ENCODE measurements around the gene FXYD6.
"Not testable (repeated sequence)": the region's sequence is repeated elsewhere in the genome, so short reads cannot be mapped to it uniquely, and the experiment has no call there.

The FXYD6 gene

DNA sequence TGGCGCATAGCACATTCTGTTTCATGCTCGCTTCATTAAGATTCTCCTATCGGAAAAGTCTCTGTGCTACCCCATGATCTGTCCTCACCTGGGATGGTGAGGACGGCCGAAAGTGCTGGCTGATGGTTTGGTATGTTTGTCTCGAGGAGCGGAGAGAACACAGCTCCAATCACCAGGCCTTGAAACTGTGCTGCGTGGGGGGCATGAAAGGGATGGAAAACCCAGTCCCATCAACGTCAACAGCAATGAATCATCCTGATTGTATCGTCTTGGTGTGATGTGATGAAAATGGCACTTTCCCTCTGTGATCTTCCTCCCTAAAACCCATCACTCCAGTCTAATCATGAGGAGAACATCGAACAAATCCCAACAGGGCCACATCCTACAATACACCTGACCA lies 8.4 kb downstream of the FXYD6 start:
- TF ChIP-seq, protein P1, sequence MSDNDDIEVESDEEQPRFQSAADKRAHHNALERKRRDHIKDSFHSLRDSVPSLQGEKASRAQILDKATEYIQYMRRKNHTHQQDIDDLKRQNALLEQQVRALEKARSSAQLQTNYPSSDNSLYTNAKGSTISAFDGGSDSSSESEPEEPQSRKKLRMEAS (IDR thresholded peaks at IDR 0.05; ENCODE audit: low read depth, low read length) = no peak
- no peak for TF ChIP-seq POLR2A (IDR thresholded peaks at IDR 0.05; ENCODE audit: extremely low read depth, insufficient read length)
- no peak overlapping the region for H3K4me3 ChIP-seq (ENCODE audit: low read depth, low read length)
- DNase-seq (ENCODE audit: low read depth) = no peak

DNA sequence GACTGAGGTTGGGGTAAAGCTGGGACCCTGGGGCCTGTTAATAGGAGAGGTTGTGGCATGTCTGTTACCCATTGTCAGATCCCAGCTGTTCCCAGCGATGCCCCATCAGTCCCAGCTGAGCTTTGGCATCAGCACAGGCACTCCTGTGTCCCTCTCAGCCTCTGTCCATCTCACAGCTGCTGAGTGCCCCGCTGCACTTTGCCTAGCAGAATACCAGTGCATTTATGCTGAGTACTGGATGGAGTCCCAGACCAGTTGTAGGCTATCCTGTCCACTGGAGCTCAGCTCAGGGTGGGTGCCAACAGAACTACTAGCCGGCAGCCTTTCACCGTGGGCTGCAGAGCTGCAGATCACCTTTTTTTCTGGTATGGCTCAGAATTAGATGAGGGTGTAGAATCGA lies 9.9 kb downstream of the FXYD6 start:
- DNase-seq (ENCODE audit: low read depth) = no peak
- H3K4me3 ChIP-seq (ENCODE audit: low read depth, low read length) = no peak overlapping the region
- TF ChIP-seq, protein P1 (IDR thresholded peaks at IDR 0.05; ENCODE audit: low read depth, low read length) = no peak
- TF ChIP-seq POLR2A (IDR thresholded peaks at IDR 0.05; ENCODE audit: extremely low read depth, insufficient read length) (no peak), CTCF (IDR thresholded peaks at IDR 0.05; ENCODE audit: low read depth, low read length) (no peak), MYC (IDR thresholded peaks at IDR 0.05; ENCODE audit: low read depth, low read length) (no peak)

- H3K4me3 ChIP-seq (ENCODE audit: low read depth, low read length); DNase-seq (ENCODE audit: low read depth): not testable (repeated sequence)
These were observed 10.9 kb downstream of the FXYD6 start for GRCh38 chr11:117865546-117865945.

- H3K4me3 ChIP-seq (ENCODE audit: low read depth, low read length) = no peak overlapping the region
- no peak for DNase-seq (ENCODE audit: low read depth)
- TF ChIP-seq CTCF (IDR thresholded peaks at IDR 0.05; ENCODE audit: low read depth, low read length) (no peak), POLR2A (IDR thresholded peaks at IDR 0.05; ENCODE audit: extremely low read depth, insufficient read length) (no peak), MYC (IDR thresholded peaks at IDR 0.05; ENCODE audit: low read depth, low read length) (no peak)
These were observed 13.1 kb downstream of the FXYD6 start for GRCh38 chr11:117863383-117863782.

DNA sequence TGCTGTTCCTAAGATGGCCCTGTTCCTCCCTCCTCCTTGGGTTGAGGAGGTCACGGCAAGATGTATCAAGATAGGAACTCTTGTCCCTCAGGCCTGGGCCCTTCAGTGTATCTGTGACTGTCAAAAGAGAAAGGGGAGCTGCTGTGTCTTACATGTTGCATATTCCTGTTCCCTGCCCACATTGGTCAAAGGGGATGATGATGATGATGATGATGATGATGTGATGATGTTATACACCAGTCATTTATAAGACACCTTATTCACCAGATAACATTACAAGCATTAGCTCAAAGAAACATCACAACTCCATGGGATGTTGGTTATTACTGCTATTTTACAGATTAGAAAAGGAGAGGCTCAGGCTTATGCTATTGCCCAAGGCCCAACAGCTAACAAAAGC lies 13.7 kb downstream of the FXYD6 start:
- TF ChIP-seq MYC (IDR thresholded peaks at IDR 0.05; ENCODE audit: low read depth, low read length) = no peak
- TF ChIP-seq POLR2A (IDR thresholded peaks at IDR 0.05; ENCODE audit: extremely low read depth, insufficient read length) = no peak
- TF ChIP-seq, protein P1 (IDR thresholded peaks at IDR 0.05; ENCODE audit: low read depth, low read length) = no peak
- TF ChIP-seq CTCF (IDR thresholded peaks at IDR 0.05; ENCODE audit: low read depth, low read length) = no peak
- H3K4me3 ChIP-seq (ENCODE audit: low read depth, low read length) = no peak overlapping the region
- no peak for DNase-seq (ENCODE audit: low read depth)

- no peak for DNase-seq (ENCODE audit: low read depth)
- TF ChIP-seq CTCF (IDR thresholded peaks at IDR 0.05; ENCODE audit: low read depth, low read length) (no peak), POLR2A (IDR thresholded peaks at IDR 0.05; ENCODE audit: extremely low read depth, insufficient read length) (no peak), MYC (IDR thresholded peaks at IDR 0.05; ENCODE audit: low read depth, low read length) (no peak)
- H3K4me3 ChIP-seq (ENCODE audit: low read depth, low read length) = no peak overlapping the region
These were observed 14.3 kb downstream of the FXYD6 start for GRCh38 chr11:117862019-117862725.

DNA sequence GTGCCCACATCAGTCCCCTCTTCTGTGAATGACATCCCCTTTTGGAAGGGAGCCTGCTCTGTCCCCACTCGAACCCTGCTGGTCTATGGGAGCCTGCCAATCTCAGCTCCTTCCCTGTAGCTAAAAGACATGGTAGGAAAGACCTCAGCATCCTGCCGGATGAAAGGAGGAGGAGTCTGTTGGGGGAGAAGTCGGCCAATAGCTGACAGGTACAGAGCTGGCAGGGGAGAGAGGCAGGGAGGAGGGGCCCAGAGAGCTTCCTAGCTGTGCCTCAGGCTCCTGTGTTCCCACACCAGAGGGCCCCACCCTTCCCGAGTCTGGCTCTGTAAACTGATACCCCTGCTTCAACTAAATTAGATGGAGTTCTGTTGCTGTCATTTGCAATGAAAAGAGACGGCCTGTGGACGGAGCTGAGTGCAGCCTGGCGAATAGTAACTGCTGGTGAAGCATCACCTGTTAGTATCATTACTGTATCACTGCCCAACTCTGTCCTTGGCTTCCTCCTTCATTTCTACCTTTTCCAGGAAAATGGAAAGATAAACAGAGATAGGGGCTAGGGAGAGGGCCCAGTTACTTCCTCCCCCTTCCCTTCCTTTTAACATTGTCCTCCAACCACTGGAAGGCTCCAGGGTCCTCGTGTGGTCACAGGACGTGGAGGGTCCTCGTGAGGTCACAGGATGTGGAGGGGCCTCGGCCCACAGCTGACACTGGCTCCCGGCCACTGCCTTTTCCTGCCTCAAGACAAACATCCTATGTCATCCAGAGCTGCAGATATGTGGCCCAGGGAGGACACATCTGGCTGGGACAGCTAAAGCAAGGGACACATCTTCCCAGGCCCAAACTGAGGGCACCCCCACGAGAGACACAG lies 15.1 kb downstream of the FXYD6 start:
- H3K4me3 ChIP-seq (ENCODE audit: low read depth, low read length) = no peak overlapping the region
- TF ChIP-seq, protein P1 (IDR thresholded peaks at IDR 0.05; ENCODE audit: low read depth, low read length) = no peak
- TF ChIP-seq MYC (IDR thresholded peaks at IDR 0.05; ENCODE audit: low read depth, low read length) = no peak
- no peak for TF ChIP-seq POLR2A (IDR thresholded peaks at IDR 0.05; ENCODE audit: extremely low read depth, insufficient read length)
- no peak for TF ChIP-seq CTCF (IDR thresholded peaks at IDR 0.05; ENCODE audit: low read depth, low read length)
- DNase-seq (ENCODE audit: low read depth) = no peak

Data from NB4 (cell line).